ENCODE measurements around the gene SEC22A.

DNA sequence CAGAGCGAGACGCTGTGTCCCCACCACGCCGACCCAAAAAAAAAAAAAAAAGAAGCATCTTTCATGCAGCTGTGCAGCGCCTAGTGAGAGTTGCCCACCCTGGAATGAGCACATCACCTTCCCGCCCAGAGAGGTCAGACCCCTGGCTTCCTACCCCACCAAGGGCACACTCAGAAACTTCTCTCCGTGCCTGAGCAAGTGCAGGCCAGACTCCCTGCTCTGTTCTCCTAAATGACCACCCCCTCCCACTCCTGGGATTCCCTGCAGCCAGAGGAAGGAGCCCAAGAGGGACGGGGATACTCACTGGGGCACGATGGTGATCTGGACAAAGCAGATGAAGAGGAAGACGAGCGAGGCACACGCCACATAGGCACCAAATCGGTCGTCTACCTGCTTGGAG is 116.0 kb downstream of the SEC22A start:
- TF ChIP-seq POLR2AphosphoS5 (IDR thresholded peaks at IDR 0.05; ENCODE audit: insufficient read depth in 1 of 2, low read depth in 1 of 2) (no peak), POLR2A (IDR thresholded peaks at IDR 0.05) (no peak)
- TF ChIP-seq, protein P1, sequence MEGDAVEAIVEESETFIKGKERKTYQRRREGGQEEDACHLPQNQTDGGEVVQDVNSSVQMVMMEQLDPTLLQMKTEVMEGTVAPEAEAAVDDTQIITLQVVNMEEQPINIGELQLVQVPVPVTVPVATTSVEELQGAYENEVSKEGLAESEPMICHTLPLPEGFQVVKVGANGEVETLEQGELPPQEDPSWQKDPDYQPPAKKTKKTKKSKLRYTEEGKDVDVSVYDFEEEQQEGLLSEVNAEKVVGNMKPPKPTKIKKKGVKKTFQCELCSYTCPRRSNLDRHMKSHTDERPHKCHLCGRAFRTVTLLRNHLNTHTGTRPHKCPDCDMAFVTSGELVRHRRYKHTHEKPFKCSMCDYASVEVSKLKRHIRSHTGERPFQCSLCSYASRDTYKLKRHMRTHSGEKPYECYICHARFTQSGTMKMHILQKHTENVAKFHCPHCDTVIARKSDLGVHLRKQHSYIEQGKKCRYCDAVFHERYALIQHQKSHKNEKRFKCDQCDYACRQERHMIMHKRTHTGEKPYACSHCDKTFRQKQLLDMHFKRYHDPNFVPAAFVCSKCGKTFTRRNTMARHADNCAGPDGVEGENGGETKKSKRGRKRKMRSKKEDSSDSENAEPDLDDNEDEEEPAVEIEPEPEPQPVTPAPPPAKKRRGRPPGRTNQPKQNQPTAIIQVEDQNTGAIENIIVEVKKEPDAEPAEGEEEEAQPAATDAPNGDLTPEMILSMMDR (IDR thresholded peaks at IDR 0.05): no peak
